Measurements from ENCODE around the gene SNX24. TPM values are rescaled to one million over a fixed set of nuclear protein-coding genes. Genes with fewer than 3 reads are reported as not detected.
"Not testable (repeated sequence)": the region's sequence is repeated elsewhere in the genome, so short reads cannot be mapped to it uniquely, and the experiment has no call there.

Gene SNX24
- total and polyA plus RNA-seq, 9 of the 15 experiments (the other 6 are each of a cell fraction or from before 2014, with no cell fraction given), result 5.3 to 10.1 (median 7.9) TPM

DNA sequence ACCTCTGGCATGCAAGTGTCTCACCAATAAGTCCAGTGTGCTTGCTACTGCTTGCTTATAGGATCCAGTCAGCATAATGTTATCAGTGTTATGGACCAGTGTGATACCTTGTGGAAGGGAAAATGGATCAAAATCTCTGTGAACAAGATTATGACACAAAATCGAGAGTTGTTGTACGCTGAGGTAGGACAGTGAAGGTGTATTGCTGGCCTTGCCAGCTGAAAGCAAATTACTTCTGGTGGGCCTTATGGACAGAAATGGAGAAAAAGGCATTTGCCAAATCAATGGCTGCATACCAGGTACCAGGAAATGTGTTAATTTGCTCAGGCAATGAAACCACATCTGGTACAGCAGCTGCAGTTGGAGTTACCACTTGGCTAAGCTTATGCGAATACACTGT is 128.8 kb downstream of the SNX24 start:
- H3K36me3 ChIP-seq (ENCODE audit: control insufficient read depth, insufficient read depth, low read length); CTCF ChIA-PET (ENCODE audit: low intra/inter-chr PET ratio); in situ Hi-C loops (cut with MboI); H4K20me1 ChIP-seq (replicated peaks; ENCODE audit: control insufficient read depth, insufficient read depth, low read length); H3K4me2 ChIP-seq (ENCODE audit: insufficient read depth, low read length); FAIRE-seq; H3K9ac ChIP-seq (ENCODE audit: insufficient read depth in 1 of 2, low read depth in 2 of 2, low read length in 2 of 2); ATAC-seq; H3K9me3 ChIP-seq (replicated peaks; ENCODE audit: control insufficient read depth, insufficient read depth, low read depth, low read length); intact Hi-C loops (cut with micrococcal nuclease); H3K4me3 ChIP-seq; H2AFZ ChIP-seq (ENCODE audit: low read depth, low read length); DNase-seq (ENCODE audit: extremely low read depth in 1 of 4, low spot score in 3 of 4); H3K27ac ChIP-seq (ENCODE audit: extremely low read depth, low read depth, low read length); H3K79me2 ChIP-seq (ENCODE audit: control insufficient read depth, insufficient read depth, low read length); H3K9me1 ChIP-seq (ENCODE audit: control insufficient read depth, insufficient read depth, low read length); H3K4me1 ChIP-seq (replicated peaks in 1 of 2; ENCODE audit: control insufficient read depth in 2 of 2, insufficient read depth in 2 of 2, low read length in 2 of 2); POLR2A ChIA-PET; BruUV-seq (replicated peaks); H3K27me3 ChIP-seq (ENCODE audit: control insufficient read depth in 2 of 2, insufficient read depth in 2 of 2, low read length in 2 of 2): not testable (repeated sequence)
- 10% methylated on average over 3 of the region's 3 CpGs for whole genome bisulfite sequencing (ENCODE audit: insufficient coverage, low coverage, missing lambda C conversion rate)

GRCh38 chr5:122977319-122977718 is 131.9 kb downstream of the SNX24 start:
- no peak overlapping the region for H2AFZ ChIP-seq (ENCODE audit: low read depth, low read length)
- H4K20me1 ChIP-seq (replicated peaks; ENCODE audit: control insufficient read depth, insufficient read depth, low read length), result no peaks in the 10 kb centered on the region
- WGBS (ENCODE audit: insufficient coverage, low coverage, missing lambda C conversion rate), result 0% methylated on average over 2 of the region's 2 CpGs
- POLR2A ChIA-PET, result no interaction called here
- no peak overlapping the region for H3K4me2 ChIP-seq (ENCODE audit: insufficient read depth, low read length)
- no peak overlapping the region for H3K27ac ChIP-seq (ENCODE audit: extremely low read depth, low read depth, low read length)
- DNase-seq (ENCODE audit: extremely low read depth in 1 of 4, low spot score in 3 of 4) (no peak), ATAC-seq (no peak), FAIRE-seq (no peak)
- H3K4me1 ChIP-seq (replicated peaks in 1 of 2; ENCODE audit: control insufficient read depth in 2 of 2, insufficient read depth in 2 of 2, low read length in 2 of 2), result no peaks in the 10 kb centered on the region
- no peaks in the 10 kb centered on the region for H3K79me2 ChIP-seq (ENCODE audit: control insufficient read depth, insufficient read depth, low read length)
- BruUV-seq (replicated peaks), result no TSS peak
- no peaks in the 10 kb centered on the region for H3K36me3 ChIP-seq (ENCODE audit: control insufficient read depth, insufficient read depth, low read length)
- H3K9ac ChIP-seq (ENCODE audit: insufficient read depth in 1 of 2, low read depth in 2 of 2, low read length in 2 of 2), result no peak overlapping the region
- in situ Hi-C loops (cut with MboI), result no loop called here
- CTCF ChIA-PET (ENCODE audit: low intra/inter-chr PET ratio), result no interaction called here
- peaks cover 6 to 9% of the 10 kb centered on the region in 2 experiments; a peak in 4 of 5 replicates for H3K27me3 ChIP-seq (ENCODE audit: control insufficient read depth in 2 of 2, insufficient read depth in 2 of 2, low read length in 2 of 2)
- TF ChIP-seq NCOA1 (IDR thresholded peaks at IDR 0.05; ENCODE audit: low read depth), result no peak
- TF ChIP-seq POLR2A (conservative IDR thresholded peaks at IDR 0.05), result no peak
- TF ChIP-seq ETS1 (conservative IDR thresholded peaks at IDR 0.05; ENCODE audit: control insufficient read depth, low read depth, low read length), result no peak
- TF ChIP-seq KHSRP (IDR thresholded peaks at IDR 0.05), result no peak
- TF ChIP-seq, protein P1, sequence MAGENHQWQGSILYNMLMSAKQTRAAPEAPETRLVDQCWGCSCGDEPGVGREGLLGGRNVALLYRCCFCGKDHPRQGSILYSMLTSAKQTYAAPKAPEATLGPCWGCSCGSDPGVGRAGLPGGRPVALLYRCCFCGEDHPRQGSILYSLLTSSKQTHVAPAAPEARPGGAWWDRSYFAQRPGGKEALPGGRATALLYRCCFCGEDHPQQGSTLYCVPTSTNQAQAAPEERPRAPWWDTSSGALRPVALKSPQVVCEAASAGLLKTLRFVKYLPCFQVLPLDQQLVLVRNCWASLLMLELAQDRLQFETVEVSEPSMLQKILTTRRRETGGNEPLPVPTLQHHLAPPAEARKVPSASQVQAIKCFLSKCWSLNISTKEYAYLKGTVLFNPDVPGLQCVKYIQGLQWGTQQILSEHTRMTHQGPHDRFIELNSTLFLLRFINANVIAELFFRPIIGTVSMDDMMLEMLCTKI (IDR thresholded peaks at IDR 0.05; ENCODE audit: partially characterized antibody), result no peak
- TF ChIP-seq COPS2 (conservative IDR thresholded peaks at IDR 0.05), result no peak
- no peak for TF ChIP-seq ZKSCAN8 (CRISPR knock-in tag; IDR thresholded peaks at IDR 0.05)
- no peak for TF ChIP-seq MCM5 (IDR thresholded peaks at IDR 0.05; ENCODE audit: low read depth)
- no peak for TF ChIP-seq ZNF75A (CRISPR knock-in tag; IDR thresholded peaks at IDR 0.05)
- TF ChIP-seq TCFL5 (CRISPR knock-in tag; conservative IDR thresholded peaks at IDR 0.05), result no peak
- no peak for TF ChIP-seq ATF1 (CRISPR knock-in tag; IDR thresholded peaks at IDR 0.05)
- no peak for TF ChIP-seq ATF1 (tag; IDR thresholded peaks at IDR 0.05)
- TF ChIP-seq BRD4 (IDR thresholded peaks at IDR 0.05), result no peak
- TF ChIP-seq E2F4 (CRISPR knock-in tag; IDR thresholded peaks at IDR 0.05; ENCODE audit: low read depth), result no peak
- H3K9me3 ChIP-seq (replicated peaks; ENCODE audit: control insufficient read depth, insufficient read depth, low read depth, low read length), result no peaks in the 10 kb centered on the region
- intact Hi-C loops (cut with micrococcal nuclease), result no loop called here
- H3K4me3 ChIP-seq, result no peak overlapping the region
- peaks cover 2% of the 10 kb centered on the region for H3K9me1 ChIP-seq (ENCODE audit: control insufficient read depth, insufficient read depth, low read length)
